HepG2 (cell line): ENCODE results near the gene PRM2. TPM values are rescaled to one million over a fixed set of nuclear protein-coding genes. Genes with fewer than 3 reads are reported as not detected.

Experiments
- CBX5 ChIP-seq: sonication (generic); formaldehyde crosslinking; IDR thresholded peaks from 2 replicates; pipeline ENCODE4 v1.4.0; 2020; ENCODE audit warnings: missing genetic modification reagents, borderline replicate concordance
- IKZF4 ChIP-seq: sonication (generic); formaldehyde crosslinking; IDR thresholded peaks from 2 replicates; pipeline ENCODE4 v1.5.1; 2020; ENCODE audit warnings: borderline replicate concordance, mild to moderate bottlenecking, low read depth, missing genetic modification reagents; ENCODE audit errors: not compliant biosample characterization
- ISL2 ChIP-seq: sonication (generic); formaldehyde crosslinking; IDR thresholded peaks from 2 replicates; pipeline ENCODE4 v1.5.0; 2020; ENCODE audit warnings: missing genetic modification reagents
- MLLT10 ChIP-seq: sonication (generic); formaldehyde crosslinking; IDR thresholded peaks from 2 replicates; pipeline ENCODE4 v1.4.0; 2020; ENCODE audit warnings: missing genetic modification reagents
- SRSF1 ChIP-seq: fragments of 200-400 bp; formaldehyde crosslinking; optimal IDR thresholded peaks from 2 replicates; pipeline ENCODE3; 2017; ENCODE audit warnings: mild to moderate bottlenecking, low read depth, low read length, moderate library complexity
- TMF1 ChIP-seq: sonication (generic); formaldehyde crosslinking; IDR thresholded peaks from 2 replicates; pipeline ENCODE4 v1.8.1; 2022; ENCODE audit warnings: low read depth, missing genetic modification reagents
- ZNF207 ChIP-seq: fragments of 450-650 bp; IDR thresholded peaks from 2 replicates; pipeline ENCODE4 v1.6.1; 2016; ENCODE audit warnings: antibody characterized with exemption, borderline replicate concordance
- ZNF292 ChIP-seq: sonication (generic); formaldehyde crosslinking; IDR thresholded peaks from 2 replicates; pipeline ENCODE4 v1.8.1; 2022; ENCODE audit warnings: mild to moderate bottlenecking, low read depth, missing genetic modification reagents, borderline replicate concordance
- polyA plus RNA-seq, 8 experiments: library from polyadenylated mRNA; depleted of rRNA in 3 of 8; stranded (reverse) in 7 of 8; unstranded in 1 of 8; fragments of >200 nt; fragmentation: Illumina TruSeq in 4 of 8; extraction: Trizol in 4 of 8; gene quantifications; 2 replicates each; pipeline versions ENCODE4 v1.2.1 to v1.2.3, GENCODE V29; 2011 to 2016; ENCODE audit warnings: low read depth in 4 of 8, missing spikeins in 1 of 8, mixed read lengths in 1 of 8; ENCODE audit not compliant: insufficient read depth in 1 of 8
- total RNA-seq, 5 experiments: library from RNA; depleted of rRNA; stranded (reverse); fragments of >200 nt; fragmentation: Illumina TruSeq; extraction: Trizol; gene quantifications; 2 replicates each; pipeline ENCODE4 v1.2.3, GENCODE V29; 2016; ENCODE audit warnings: low read depth in 1 of 5
- TF ChIP-seq, protein P1 (sequence below): sonication (generic); formaldehyde crosslinking; IDR thresholded peaks from 2 replicates; pipeline ENCODE4 v1.4.0; 2020; ENCODE audit warnings: mild to moderate bottlenecking, missing genetic modification reagents
- TF ChIP-seq, protein P2 (sequence below): sonication (generic); formaldehyde crosslinking; IDR thresholded peaks from 2 replicates; pipeline ENCODE4 v1.4.0; 2020; ENCODE audit warnings: missing genetic modification reagents, borderline replicate concordance
- TF ChIP-seq, protein P3 (sequence below): sonication (generic); formaldehyde crosslinking; IDR thresholded peaks from 2 replicates; pipeline ENCODE4 v1.4.0; 2020; ENCODE audit warnings: missing genetic modification reagents, borderline replicate concordance
- TF ChIP-seq, protein P4 (sequence below): sonication (generic); formaldehyde crosslinking; IDR thresholded peaks from 2 replicates; pipeline ENCODE4 v1.9.0; 2021; ENCODE audit warnings: mild to moderate bottlenecking, missing genetic modification reagents

The PRM2 gene
- total and polyA plus RNA-seq, 2 of the 13 experiments (the other 11 are each of a cell fraction or from before 2014, with no cell fraction given): 0.54 TPM; not detected in 1

DNA sequence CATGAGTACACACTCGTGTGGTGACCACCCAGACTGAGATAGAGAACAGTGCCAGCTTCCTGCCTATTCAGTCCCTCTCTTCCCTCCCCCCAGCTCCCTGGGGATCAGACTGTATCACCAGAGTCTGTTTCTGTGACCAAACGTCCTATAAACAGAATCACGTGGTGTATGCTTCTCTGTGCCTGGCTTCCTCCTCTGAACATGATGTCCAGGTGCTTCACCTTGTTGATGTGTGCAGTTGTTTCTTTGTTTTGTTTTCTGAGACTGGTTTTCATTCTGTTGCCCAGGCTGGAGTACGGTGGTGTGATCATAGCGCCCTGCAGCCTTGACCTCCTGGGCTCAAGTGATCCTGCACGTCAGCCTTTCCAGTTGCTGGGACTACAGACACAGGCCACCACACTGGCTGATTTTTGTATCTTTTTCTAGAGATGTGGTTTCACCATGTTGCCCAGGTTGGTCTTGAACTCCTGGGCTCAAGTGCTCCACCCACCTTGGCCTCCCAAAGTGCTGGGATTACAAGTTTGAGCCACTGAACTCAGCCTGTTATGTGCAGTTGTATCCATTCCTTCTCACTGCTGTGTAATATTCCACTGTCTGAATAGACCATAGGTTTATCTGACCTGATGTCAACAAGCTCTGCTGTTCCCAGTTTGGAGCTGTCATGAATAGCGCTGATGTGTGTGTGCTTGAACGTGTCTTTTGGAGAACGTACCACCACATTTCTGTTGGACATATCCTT lies 33.8 kb upstream of the PRM2 start (continued):
- TF ChIP-seq, protein P1, sequence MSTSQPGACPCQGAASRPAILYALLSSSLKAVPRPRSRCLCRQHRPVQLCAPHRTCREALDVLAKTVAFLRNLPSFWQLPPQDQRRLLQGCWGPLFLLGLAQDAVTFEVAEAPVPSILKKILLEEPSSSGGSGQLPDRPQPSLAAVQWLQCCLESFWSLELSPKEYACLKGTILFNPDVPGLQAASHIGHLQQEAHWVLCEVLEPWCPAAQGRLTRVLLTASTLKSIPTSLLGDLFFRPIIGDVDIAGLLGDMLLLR: no peak
- TF ChIP-seq SRSF1: no peak
- no peak for TF ChIP-seq ZNF207
- peak; percentile 87 for TF ChIP-seq IKZF4 (CRISPR knock-in tag)
- peak; percentile 20; the same call in 1 of the 2 replicates for TF ChIP-seq ISL2 (CRISPR knock-in tag)
- TF ChIP-seq, protein P2, sequence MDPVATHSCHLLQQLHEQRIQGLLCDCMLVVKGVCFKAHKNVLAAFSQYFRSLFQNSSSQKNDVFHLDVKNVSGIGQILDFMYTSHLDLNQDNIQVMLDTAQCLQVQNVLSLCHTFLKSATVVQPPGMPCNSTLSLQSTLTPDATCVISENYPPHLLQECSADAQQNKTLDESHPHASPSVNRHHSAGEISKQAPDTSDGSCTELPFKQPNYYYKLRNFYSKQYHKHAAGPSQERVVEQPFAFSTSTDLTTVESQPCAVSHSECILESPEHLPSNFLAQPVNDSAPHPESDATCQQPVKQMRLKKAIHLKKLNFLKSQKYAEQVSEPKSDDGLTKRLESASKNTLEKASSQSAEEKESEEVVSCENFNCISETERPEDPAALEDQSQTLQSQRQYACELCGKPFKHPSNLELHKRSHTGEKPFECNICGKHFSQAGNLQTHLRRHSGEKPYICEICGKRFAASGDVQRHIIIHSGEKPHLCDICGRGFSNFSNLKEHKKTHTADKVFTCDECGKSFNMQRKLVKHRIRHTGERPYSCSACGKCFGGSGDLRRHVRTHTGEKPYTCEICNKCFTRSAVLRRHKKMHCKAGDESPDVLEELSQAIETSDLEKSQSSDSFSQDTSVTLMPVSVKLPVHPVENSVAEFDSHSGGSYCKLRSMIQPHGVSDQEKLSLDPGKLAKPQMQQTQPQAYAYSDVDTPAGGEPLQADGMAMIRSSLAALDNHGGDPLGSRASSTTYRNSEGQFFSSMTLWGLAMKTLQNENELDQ (CRISPR knock-in tag): no peak
- no peak for TF ChIP-seq TMF1 (CRISPR knock-in tag)
- TF ChIP-seq, protein P3, sequence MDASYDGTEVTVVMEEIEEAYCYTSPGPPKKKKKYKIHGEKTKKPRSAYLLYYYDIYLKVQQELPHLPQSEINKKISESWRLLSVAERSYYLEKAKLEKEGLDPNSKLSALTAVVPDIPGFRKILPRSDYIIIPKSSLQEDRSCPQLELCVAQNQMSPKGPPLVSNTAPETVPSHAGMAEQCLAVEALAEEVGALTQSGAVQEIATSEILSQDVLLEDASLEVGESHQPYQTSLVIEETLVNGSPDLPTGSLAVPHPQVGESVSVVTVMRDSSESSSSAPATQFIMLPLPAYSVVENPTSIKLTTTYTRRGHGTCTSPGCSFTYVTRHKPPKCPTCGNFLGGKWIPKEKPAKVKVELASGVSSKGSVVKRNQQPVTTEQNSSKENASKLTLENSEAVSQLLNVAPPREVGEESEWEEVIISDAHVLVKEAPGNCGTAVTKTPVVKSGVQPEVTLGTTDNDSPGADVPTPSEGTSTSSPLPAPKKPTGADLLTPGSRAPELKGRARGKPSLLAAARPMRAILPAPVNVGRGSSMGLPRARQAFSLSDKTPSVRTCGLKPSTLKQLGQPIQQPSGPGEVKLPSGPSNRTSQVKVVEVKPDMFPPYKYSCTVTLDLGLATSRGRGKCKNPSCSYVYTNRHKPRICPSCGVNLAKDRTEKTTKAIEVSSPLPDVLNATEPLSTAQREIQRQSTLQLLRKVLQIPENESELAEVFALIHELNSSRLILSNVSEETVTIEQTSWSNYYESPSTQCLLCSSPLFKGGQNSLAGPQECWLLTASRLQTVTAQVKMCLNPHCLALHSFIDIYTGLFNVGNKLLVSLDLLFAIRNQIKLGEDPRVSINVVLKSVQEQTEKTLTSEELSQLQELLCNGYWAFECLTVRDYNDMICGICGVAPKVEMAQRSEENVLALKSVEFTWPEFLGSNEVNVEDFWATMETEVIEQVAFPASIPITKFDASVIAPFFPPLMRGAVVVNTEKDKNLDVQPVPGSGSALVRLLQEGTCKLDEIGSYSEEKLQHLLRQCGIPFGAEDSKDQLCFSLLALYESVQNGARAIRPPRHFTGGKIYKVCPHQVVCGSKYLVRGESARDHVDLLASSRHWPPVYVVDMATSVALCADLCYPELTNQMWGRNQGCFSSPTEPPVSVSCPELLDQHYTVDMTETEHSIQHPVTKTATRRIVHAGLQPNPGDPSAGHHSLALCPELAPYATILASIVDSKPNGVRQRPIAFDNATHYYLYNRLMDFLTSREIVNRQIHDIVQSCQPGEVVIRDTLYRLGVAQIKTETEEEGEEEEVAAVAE: peak; percentile 92
- peak; percentile 98 for TF ChIP-seq ZNF292 (CRISPR knock-in tag)
- TF ChIP-seq CBX5: peak; percentile 29; the same call in 1 of the 2 replicates
- no peak for TF ChIP-seq MLLT10 (CRISPR knock-in tag)
- TF ChIP-seq, protein P4, sequence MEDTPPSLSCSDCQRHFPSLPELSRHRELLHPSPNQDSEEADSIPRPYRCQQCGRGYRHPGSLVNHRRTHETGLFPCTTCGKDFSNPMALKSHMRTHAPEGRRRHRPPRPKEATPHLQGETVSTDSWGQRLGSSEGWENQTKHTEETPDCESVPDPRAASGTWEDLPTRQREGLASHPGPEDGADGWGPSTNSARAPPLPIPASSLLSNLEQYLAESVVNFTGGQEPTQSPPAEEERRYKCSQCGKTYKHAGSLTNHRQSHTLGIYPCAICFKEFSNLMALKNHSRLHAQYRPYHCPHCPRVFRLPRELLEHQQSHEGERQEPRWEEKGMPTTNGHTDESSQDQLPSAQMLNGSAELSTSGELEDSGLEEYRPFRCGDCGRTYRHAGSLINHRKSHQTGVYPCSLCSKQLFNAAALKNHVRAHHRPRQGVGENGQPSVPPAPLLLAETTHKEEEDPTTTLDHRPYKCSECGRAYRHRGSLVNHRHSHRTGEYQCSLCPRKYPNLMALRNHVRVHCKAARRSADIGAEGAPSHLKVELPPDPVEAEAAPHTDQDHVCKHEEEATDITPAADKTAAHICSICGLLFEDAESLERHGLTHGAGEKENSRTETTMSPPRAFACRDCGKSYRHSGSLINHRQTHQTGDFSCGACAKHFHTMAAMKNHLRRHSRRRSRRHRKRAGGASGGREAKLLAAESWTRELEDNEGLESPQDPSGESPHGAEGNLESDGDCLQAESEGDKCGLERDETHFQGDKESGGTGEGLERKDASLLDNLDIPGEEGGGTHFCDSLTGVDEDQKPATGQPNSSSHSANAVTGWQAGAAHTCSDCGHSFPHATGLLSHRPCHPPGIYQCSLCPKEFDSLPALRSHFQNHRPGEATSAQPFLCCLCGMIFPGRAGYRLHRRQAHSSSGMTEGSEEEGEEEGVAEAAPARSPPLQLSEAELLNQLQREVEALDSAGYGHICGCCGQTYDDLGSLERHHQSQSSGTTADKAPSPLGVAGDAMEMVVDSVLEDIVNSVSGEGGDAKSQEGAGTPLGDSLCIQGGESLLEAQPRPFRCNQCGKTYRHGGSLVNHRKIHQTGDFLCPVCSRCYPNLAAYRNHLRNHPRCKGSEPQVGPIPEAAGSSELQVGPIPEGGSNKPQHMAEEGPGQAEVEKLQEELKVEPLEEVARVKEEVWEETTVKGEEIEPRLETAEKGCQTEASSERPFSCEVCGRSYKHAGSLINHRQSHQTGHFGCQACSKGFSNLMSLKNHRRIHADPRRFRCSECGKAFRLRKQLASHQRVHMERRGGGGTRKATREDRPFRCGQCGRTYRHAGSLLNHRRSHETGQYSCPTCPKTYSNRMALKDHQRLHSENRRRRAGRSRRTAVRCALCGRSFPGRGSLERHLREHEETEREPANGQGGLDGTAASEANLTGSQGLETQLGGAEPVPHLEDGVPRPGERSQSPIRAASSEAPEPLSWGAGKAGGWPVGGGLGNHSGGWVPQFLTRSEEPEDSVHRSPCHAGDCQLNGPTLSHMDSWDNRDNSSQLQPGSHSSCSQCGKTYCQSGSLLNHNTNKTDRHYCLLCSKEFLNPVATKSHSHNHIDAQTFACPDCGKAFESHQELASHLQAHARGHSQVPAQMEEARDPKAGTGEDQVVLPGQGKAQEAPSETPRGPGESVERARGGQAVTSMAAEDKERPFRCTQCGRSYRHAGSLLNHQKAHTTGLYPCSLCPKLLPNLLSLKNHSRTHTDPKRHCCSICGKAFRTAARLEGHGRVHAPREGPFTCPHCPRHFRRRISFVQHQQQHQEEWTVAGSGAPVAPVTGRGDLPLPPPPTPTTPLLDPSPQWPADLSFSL: peak; percentile 65; the same call in 1 of the 2 replicates
